Neural cell (in vitro differentiated cells): ENCODE results near the gene IGSF21. TPM values are rescaled to one million over a fixed set of nuclear protein-coding genes. Genes with fewer than 3 reads are reported as not detected.

ENCODE experiments used
- H2AFZ ChIP-seq: fragments of 200-600, 300-800 bp; sonication (generic), shearing (Covaris generic); 2 replicates; pipeline ENCODE4 v1.6.0; 2014; ENCODE audit warnings: low read depth, mild to moderate bottlenecking, antibody characterized with exemption, low read length, moderate library complexity
- H3F3A ChIP-seq: fragments of 200-600 bp; shearing (Covaris generic); 2 replicates; pipeline ENCODE4 v1.6.1; 2016; ENCODE audit warnings: mild to moderate bottlenecking, moderate library complexity, mixed read lengths, antibody characterized with exemption, low read length; ENCODE audit not compliant: insufficient read depth, poor library complexity, severe bottlenecking
- H3K27ac ChIP-seq: fragments of 200-600, 300-800 bp; sonication (generic), shearing (Covaris generic); 2 replicates; pipeline ENCODE4 v1.5.1; 2014; ENCODE audit warnings: mild to moderate bottlenecking, low read length, moderate library complexity
- H3K27me3 ChIP-seq: fragments of 300-800, 200-600 bp; sonication (generic), shearing (Covaris generic); 2 replicates; pipeline ENCODE4 v1.6.0; 2014; ENCODE audit warnings: mild to moderate bottlenecking, low read depth, low read length, moderate library complexity; ENCODE audit not compliant: insufficient read depth
- H3K36me3 ChIP-seq: fragments of 300-800, 200-600 bp; sonication (generic), shearing (Covaris generic); 2 replicates; pipeline ENCODE4 v1.5.1; 2014; ENCODE audit warnings: mild to moderate bottlenecking, antibody characterized with exemption, low read length, moderate library complexity; ENCODE audit not compliant: insufficient read depth
- H3K4me2 ChIP-seq: fragments of 300-800, 200-600 bp; sonication (generic), shearing (Covaris generic); 2 replicates; pipeline ENCODE4 v1.6.0; 2014; ENCODE audit warnings: mild to moderate bottlenecking, low read length
- H3K4me3 ChIP-seq: fragments of 300-800, 200-600 bp; sonication (generic), shearing (Covaris generic); 2 replicates; pipeline ENCODE4 v1.5.1; 2014; ENCODE audit warnings: mild to moderate bottlenecking, low read length, moderate library complexity
- H3K79me2 ChIP-seq: fragments of 200-600 bp; shearing (Covaris generic); replicated peaks from 2 replicates; pipeline ENCODE4 v1.6.0; 2014; ENCODE audit warnings: mild to moderate bottlenecking, low read length, moderate library complexity; ENCODE audit not compliant: insufficient read depth
- H3K9ac ChIP-seq: fragments of 300-800, 200-600 bp; sonication (generic), shearing (Covaris generic); 2 replicates; pipeline ENCODE4 v1.6.1; 2016; ENCODE audit warnings: mild to moderate bottlenecking, low read length, mixed read lengths
- H3K9me2 ChIP-seq: fragments of 200-600 bp; shearing (Covaris generic); 2 replicates; pipeline ENCODE4 v1.6.1; 2016; ENCODE audit warnings: mild to moderate bottlenecking, low read length, mixed read lengths; ENCODE audit not compliant: insufficient read depth
- H3K9me3 ChIP-seq: fragments of 200-600, 300-800 bp; sonication (generic), shearing (Covaris generic); 2 replicates; pipeline ENCODE4 v1.6.1; 2016; ENCODE audit warnings: mild to moderate bottlenecking, mixed run types, low read length, moderate library complexity, mixed read lengths
- H4K20me1 ChIP-seq: fragments of 200-600 bp; shearing (Covaris generic); 2 replicates; pipeline ENCODE4 v1.6.1; 2016; ENCODE audit warnings: mild to moderate bottlenecking, mixed run types; ENCODE audit not compliant: insufficient read depth
- EP300 ChIP-seq: fragments of 450-650 bp; conservative IDR thresholded peaks from 2 replicates; pipeline ENCODE4 v1.6.1; 2014; ENCODE audit warnings: antibody characterized with exemption, mild to moderate bottlenecking, moderate library complexity; ENCODE audit not compliant: poor library complexity, severe bottlenecking
- EZH2 ChIP-seq: fragments of 200-600, 300-800 bp; shearing (Covaris generic), sonication (generic); IDR thresholded peaks from 2 replicates; pipeline ENCODE4 v1.6.1; 2014; ENCODE audit warnings: antibody characterized with exemption, low read length, borderline replicate concordance, mild to moderate bottlenecking; ENCODE audit not compliant: insufficient read depth, poor library complexity, severe bottlenecking
- MXI1 ChIP-seq: fragments of 450-650 bp; conservative IDR thresholded peaks from 2 replicates; pipeline ENCODE4 v1.6.1; 2014; ENCODE audit warnings: antibody characterized with exemption, mild to moderate bottlenecking; ENCODE audit not compliant: poor library complexity, severe bottlenecking
- POLR2AphosphoS5 ChIP-seq: IDR thresholded peaks from 2 replicates; pipeline ENCODE4 v1.6.1; 2012
- RAD21 ChIP-seq: fragments of 450-650 bp; conservative IDR thresholded peaks from 2 replicates; pipeline ENCODE4 v1.6.1; 2014; ENCODE audit warnings: antibody characterized with exemption, mild to moderate bottlenecking, moderate library complexity
- SMC3 ChIP-seq: fragments of 450-650 bp; conservative IDR thresholded peaks from 2 replicates; pipeline ENCODE4 v1.6.1; 2014; ENCODE audit warnings: antibody characterized with exemption, mild to moderate bottlenecking, moderate library complexity; ENCODE audit not compliant: poor library complexity
- TAF1 ChIP-seq: IDR thresholded peaks from 2 replicates; pipeline ENCODE4 v1.6.1; 2012; ENCODE audit warnings: low read depth
- polyA plus RNA-seq: library from polyadenylated mRNA; depleted of rRNA; stranded (reverse); fragments of >200 nt; gene quantifications from 2 replicates; pipeline ENCODE4 v1.2.3, GENCODE V29; 2014
- TF ChIP-seq, protein P1 (sequence below): IDR thresholded peaks from 2 replicates; pipeline ENCODE4 v1.6.1; 2012; ENCODE audit warnings: borderline replicate concordance
- TF ChIP-seq, protein P2 (sequence below): fragments of 450-650 bp; IDR thresholded peaks from 2 replicates; pipeline ENCODE4 v1.5.1; 2014; ENCODE audit warnings: antibody characterized with exemption, mild to moderate bottlenecking, moderate library complexity; ENCODE audit not compliant: poor library complexity, severe bottlenecking

The IGSF21 gene
- polyA plus RNA-seq, 1 donor from 2014 or later, result 2.4 TPM

DNA sequence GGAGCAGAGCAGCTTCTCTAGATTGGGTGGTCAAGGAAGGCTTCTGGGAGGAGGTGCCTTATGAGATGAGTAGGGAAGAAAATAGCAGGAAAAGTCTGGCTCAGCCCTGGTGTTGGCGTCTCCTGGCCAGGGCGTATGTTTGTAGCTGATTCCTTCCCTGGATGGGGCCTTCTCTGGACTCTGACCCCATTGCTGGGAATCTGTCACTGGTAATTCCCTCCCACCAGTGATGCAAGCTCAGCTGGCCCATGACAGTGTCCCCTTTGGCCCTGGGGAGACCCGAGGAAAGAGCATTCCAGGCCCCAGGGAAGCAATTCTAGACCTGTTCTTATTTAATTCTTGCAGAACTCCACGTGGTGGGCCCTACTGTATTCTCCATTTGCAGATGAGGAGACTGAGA lies 20.7 kb downstream of the IGSF21 start:
- H3K36me3 ChIP-seq, result no peaks in the 10 kb centered on the region

GRCh38 chr1:18130356-18130755 lies 22.8 kb downstream of the IGSF21 start:
- no peak overlapping the region for H3K9ac ChIP-seq
- H2AFZ ChIP-seq, result no peak overlapping the region
- H3K36me3 ChIP-seq, result no peaks in the 10 kb centered on the region
- no peak for TF ChIP-seq POLR2AphosphoS5
- TF ChIP-seq EP300, result no peak
- TF ChIP-seq, protein P1, sequence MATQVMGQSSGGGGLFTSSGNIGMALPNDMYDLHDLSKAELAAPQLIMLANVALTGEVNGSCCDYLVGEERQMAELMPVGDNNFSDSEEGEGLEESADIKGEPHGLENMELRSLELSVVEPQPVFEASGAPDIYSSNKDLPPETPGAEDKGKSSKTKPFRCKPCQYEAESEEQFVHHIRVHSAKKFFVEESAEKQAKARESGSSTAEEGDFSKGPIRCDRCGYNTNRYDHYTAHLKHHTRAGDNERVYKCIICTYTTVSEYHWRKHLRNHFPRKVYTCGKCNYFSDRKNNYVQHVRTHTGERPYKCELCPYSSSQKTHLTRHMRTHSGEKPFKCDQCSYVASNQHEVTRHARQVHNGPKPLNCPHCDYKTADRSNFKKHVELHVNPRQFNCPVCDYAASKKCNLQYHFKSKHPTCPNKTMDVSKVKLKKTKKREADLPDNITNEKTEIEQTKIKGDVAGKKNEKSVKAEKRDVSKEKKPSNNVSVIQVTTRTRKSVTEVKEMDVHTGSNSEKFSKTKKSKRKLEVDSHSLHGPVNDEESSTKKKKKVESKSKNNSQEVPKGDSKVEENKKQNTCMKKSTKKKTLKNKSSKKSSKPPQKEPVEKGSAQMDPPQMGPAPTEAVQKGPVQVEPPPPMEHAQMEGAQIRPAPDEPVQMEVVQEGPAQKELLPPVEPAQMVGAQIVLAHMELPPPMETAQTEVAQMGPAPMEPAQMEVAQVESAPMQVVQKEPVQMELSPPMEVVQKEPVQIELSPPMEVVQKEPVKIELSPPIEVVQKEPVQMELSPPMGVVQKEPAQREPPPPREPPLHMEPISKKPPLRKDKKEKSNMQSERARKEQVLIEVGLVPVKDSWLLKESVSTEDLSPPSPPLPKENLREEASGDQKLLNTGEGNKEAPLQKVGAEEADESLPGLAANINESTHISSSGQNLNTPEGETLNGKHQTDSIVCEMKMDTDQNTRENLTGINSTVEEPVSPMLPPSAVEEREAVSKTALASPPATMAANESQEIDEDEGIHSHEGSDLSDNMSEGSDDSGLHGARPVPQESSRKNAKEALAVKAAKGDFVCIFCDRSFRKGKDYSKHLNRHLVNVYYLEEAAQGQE, result no peak
- TF ChIP-seq, protein P2, sequence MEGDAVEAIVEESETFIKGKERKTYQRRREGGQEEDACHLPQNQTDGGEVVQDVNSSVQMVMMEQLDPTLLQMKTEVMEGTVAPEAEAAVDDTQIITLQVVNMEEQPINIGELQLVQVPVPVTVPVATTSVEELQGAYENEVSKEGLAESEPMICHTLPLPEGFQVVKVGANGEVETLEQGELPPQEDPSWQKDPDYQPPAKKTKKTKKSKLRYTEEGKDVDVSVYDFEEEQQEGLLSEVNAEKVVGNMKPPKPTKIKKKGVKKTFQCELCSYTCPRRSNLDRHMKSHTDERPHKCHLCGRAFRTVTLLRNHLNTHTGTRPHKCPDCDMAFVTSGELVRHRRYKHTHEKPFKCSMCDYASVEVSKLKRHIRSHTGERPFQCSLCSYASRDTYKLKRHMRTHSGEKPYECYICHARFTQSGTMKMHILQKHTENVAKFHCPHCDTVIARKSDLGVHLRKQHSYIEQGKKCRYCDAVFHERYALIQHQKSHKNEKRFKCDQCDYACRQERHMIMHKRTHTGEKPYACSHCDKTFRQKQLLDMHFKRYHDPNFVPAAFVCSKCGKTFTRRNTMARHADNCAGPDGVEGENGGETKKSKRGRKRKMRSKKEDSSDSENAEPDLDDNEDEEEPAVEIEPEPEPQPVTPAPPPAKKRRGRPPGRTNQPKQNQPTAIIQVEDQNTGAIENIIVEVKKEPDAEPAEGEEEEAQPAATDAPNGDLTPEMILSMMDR, result no peak
- TF ChIP-seq EZH2, result no peak
- no peak for TF ChIP-seq MXI1
- no peak for TF ChIP-seq RAD21
- TF ChIP-seq TAF1, result no peak
- TF ChIP-seq SMC3, result no peak
- H3F3A ChIP-seq, result no peaks in the 10 kb centered on the region
- no peak overlapping the region for H3K4me3 ChIP-seq
- H3K27me3 ChIP-seq, result no peaks in the 10 kb centered on the region
- no peak overlapping the region for H3K27ac ChIP-seq
- no peaks in the 10 kb centered on the region for H3K9me2 ChIP-seq
- no peaks in the 10 kb centered on the region for H4K20me1 ChIP-seq
- no peaks in the 10 kb centered on the region for H3K9me3 ChIP-seq
- no peaks in the 10 kb centered on the region for H3K79me2 ChIP-seq
- H3K4me2 ChIP-seq, result no peak overlapping the region

More for the DNA sequence above, 20.7 kb downstream of the IGSF21 start:
- TF ChIP-seq TAF1 (no peak), POLR2AphosphoS5 (no peak), EZH2 (no peak), SMC3 (no peak)
- TF ChIP-seq, protein P1, result no peak
- Histone ChIP-seq H3K4me3 (no peak overlapping the region), H4K20me1 (no peaks in the 10 kb centered on the region), H3F3A (no peaks in the 10 kb centered on the region), H3K9ac (no peak overlapping the region), H2AFZ (no peak overlapping the region), H3K4me2 (no peak overlapping the region), H3K9me2 (no peaks in the 10 kb centered on the region), H3K27me3 (no peaks in the 10 kb centered on the region), H3K79me2 (no peaks in the 10 kb centered on the region), H3K27ac (no peak overlapping the region), H3K9me3 (no peaks in the 10 kb centered on the region)
